Activated T-cell treated with anti-CD3 and anti-CD28 coated beads, Interleukin-2, amount 50 U/mL, for 72 hours (primary cell): ENCODE data around the gene KLF9. TPM values are rescaled to one million over a fixed set of nuclear protein-coding genes. Genes with fewer than 3 reads are reported as not detected.

Experiments
- ATAC-seq, 2 donors: fragments of 150-1000 bp; cut with Tn5 transposase; replicated peaks in 1 of 2; 2 replicates each; pipeline ENCODE4 v1.10.0; 2021; ENCODE audit warnings: moderate library complexity in 2 of 2, mild to moderate bottlenecking in 1 of 2
- DNase-seq, 2 donors: peaks; one replicate each; pipeline ENCODE4 v3.0.0; 2021 to 2022; ENCODE audit warnings: mixed read lengths in 1 of 2
- H3K27ac Mint-ChIP-seq: one replicate; pipeline ENCODE4 v1.8.0; 2022; ENCODE audit warnings: mild to moderate bottlenecking, moderate library complexity, mixed read lengths
- H3K27me3 Mint-ChIP-seq: one replicate; pipeline ENCODE4 v1.8.0; 2022; ENCODE audit warnings: low read depth, mixed read lengths
- H3K36me3 Mint-ChIP-seq, 2 donors: one replicate each; pipeline ENCODE4 v1.8.0; 2022; ENCODE audit warnings: mixed read lengths in 2 of 2, mild to moderate bottlenecking in 1 of 2; ENCODE audit not compliant: insufficient read depth in 2 of 2
- H3K4me1 Mint-ChIP-seq: one replicate; pipeline ENCODE4 v1.8.0; 2022; ENCODE audit warnings: low read depth, mixed read lengths
- H3K4me3 Mint-ChIP-seq, 2 donors: one replicate each; pipeline ENCODE4 v1.8.0; 2022; ENCODE audit warnings: mild to moderate bottlenecking in 2 of 2, mixed read lengths in 2 of 2, moderate library complexity in 2 of 2
- H3K9me3 Mint-ChIP-seq, 2 donors: one replicate each; pipeline ENCODE4 v1.8.0; 2022; ENCODE audit warnings: mixed read lengths in 2 of 2
- total RNA-seq, 2 donors: library from RNA; stranded (reverse); gene quantifications; one replicate each; pipeline ENCODE4 v1.2.3, GENCODE V29; 2022

The KLF9 gene
- total RNA-seq, 2 donors from 2014 or later: 27.5 to 35.4 TPM

DNA sequence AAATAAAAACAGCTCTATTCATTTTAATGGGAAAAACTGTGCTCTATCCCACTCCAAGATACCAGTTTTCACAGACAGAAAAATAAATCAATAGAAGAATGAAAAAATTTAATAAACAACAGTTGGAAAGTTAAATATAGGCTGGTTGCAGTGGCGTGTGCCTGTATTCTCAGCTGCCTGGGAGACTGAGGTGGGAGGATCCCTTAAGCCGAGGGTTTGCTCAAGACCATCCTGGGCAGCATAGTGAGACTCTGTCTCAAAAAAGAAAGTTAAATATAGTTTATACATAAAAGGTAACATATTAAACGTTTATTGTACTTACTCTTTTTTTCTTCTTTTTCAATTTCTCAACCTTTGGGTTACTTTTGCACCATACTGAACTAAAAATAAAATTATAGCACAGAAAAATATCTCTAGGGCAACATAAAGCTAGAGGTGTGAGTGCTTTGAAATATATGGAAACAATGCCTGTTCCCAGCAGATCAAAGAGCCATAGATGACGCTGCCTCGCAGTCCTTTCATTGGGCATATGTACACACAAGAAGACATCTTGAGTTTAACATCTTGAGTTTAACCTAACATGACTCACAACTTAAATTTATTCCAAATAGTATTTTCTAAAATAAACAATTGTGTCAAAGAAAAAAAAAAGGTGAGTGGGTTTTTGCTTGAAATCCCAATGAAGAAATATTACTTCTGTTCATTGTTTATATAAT lies 25.7 kb upstream of the KLF9 start:
- Mint-ChIP-seq H3K36me3 (no peaks in the 10 kb centered on the region), H3K27ac (no peak overlapping the region), H3K27me3 (no peaks in the 10 kb centered on the region), H3K9me3 (no peaks in the 10 kb centered on the region), H3K4me1 (peaks cover 20% of the 10 kb centered on the region), H3K4me3 (no peak overlapping the region)
- DNase-seq (no peak), ATAC-seq (no peak)

DNA sequence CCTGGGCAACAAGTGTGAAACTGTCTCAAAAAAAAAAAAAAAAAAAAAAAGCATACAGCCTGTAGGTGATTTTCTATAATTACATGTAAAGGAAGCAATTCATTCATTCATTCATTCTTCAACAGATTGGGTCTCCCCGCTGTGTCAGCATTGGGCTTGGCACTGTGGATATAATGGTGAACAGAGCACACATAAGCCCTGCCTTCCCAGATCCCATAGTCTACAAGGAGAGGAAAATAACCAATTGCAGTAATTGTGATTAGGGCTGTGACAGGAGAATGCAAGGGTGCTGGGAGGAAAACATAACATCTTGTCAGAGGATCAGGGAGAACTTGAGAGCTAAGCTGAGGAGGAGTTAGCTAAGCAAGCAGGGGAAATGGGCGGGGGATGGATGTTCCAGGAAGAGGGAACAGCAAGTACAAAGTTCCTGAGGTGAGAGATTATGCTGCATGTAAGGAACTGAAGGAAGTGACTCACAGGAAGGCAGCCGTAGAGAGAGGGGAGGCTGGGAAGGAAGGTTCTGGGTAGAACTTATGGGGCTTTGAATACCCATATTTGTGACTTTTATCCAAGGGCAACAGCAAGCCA lies 24.0 kb upstream of the KLF9 start:
- Mint-ChIP-seq H3K36me3 (no peaks in the 10 kb centered on the region), H3K27me3 (no peaks in the 10 kb centered on the region), H3K4me3 (peak overlapping the region in 1 of 2 donors; percentile 15), H3K4me1 (peaks cover 20% of the 10 kb centered on the region), H3K9me3 (no peaks in the 10 kb centered on the region), H3K27ac (no peak overlapping the region)
- DNase-seq (no peak), ATAC-seq (no peak)

- no peak overlapping the region for H3K4me3 Mint-ChIP-seq
- no peak for ATAC-seq
Observed at GRCh38 chr9:70435948-70436347, 21.5 kb upstream of the KLF9 start.

DNA sequence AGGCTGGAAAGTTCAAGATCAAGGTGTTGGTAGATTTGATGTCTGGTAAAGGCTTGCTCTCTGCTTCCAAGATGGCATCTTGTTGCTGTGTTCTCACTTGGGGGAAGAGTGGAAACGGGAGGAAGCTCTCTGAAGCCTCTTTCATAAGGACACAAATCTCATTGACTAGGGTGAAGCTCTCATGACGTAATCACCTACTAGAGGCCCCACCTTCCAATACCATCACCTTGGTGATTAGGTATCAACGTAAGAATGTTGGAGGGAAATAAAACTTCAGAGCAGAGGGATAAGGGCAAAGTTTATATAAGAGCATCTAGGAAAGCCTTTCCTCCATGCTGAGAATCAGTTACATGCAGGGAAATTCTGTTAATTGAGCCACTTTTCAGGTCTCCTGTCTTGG lies 15.4 kb upstream of the KLF9 start:
- no peak overlapping the region for H3K4me3 Mint-ChIP-seq
- no peaks in the 10 kb centered on the region for H3K27me3 Mint-ChIP-seq
- peaks cover 0 to 5% of the 10 kb centered on the region in 2 donors for H3K9me3 Mint-ChIP-seq
- ATAC-seq (no peak), DNase-seq (no peak)
- no peak overlapping the region for H3K27ac Mint-ChIP-seq
- no peaks in the 10 kb centered on the region for H3K4me1 Mint-ChIP-seq
- no peaks in the 10 kb centered on the region for H3K36me3 Mint-ChIP-seq

More at GRCh38 chr9:70435948-70436347, 21.5 kb upstream of the KLF9 start:
- no peaks in the 10 kb centered on the region for H3K36me3 Mint-ChIP-seq
- H3K27me3 Mint-ChIP-seq: no peaks in the 10 kb centered on the region
- no peak overlapping the region for H3K27ac Mint-ChIP-seq
- peaks cover 20% of the 10 kb centered on the region for H3K4me1 Mint-ChIP-seq
- DNase-seq: no peak
- peaks cover 0 to 5% of the 10 kb centered on the region in 2 donors for H3K9me3 Mint-ChIP-seq

GRCh38 chr9:70428781-70429180 lies 14.3 kb upstream of the KLF9 start:
- H3K27ac Mint-ChIP-seq: no peak overlapping the region
- ATAC-seq: no peak

DNA sequence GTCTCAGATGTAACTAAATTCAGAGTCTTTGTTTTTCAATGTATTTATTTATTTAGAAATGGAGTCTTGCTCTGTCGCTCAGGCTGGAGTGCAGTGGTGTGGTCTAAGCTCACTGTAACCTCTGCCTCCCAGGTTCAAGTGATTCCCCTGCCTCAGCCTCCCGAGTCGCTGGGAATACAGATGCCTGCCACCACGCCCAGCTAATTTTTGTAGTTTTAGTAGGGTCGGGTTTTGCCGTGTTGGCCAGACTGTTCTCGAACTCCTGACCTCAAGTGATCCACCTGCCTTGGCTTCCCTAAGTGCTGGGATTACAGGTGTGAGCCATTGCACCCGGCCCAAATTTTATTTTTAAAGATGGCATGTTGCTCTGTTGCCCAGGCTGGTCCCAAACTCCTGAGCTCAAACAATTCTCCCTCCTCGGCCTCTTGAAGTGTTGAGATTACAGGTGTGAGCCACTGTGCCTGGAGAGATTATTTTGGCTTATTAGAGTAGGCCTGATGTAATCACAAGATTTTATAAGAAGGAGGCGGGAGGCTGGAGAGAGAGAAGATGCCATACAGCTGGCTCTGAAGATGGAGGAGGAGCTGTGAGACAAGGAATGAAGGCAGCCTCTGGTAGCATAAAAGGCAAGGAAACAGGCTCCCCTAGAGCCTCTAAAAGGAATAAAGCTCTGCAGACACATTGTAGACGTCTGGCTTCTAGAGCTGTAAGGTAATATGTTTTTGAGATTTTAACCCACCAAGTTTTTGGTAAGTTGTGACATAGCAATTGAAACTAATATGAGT lies 12.9 kb upstream of the KLF9 start:
- H3K9me3 Mint-ChIP-seq: peaks cover 0 to 5% of the 10 kb centered on the region in 2 donors
- DNase-seq (no peak), ATAC-seq (no peak)
- H3K27ac Mint-ChIP-seq: no peak overlapping the region
- no peaks in the 10 kb centered on the region for H3K36me3 Mint-ChIP-seq
- H3K4me3 Mint-ChIP-seq: no peak overlapping the region
- H3K4me1 Mint-ChIP-seq: peaks cover 2% of the 10 kb centered on the region
- no peaks in the 10 kb centered on the region for H3K27me3 Mint-ChIP-seq

More at GRCh38 chr9:70428781-70429180, 14.3 kb upstream of the KLF9 start:
- no peak overlapping the region for H3K4me3 Mint-ChIP-seq
- no peak for DNase-seq
- H3K4me1 Mint-ChIP-seq: no peaks in the 10 kb centered on the region
- H3K36me3 Mint-ChIP-seq: no peaks in the 10 kb centered on the region
- peaks cover 0 to 5% of the 10 kb centered on the region in 2 donors for H3K9me3 Mint-ChIP-seq
- no peaks in the 10 kb centered on the region for H3K27me3 Mint-ChIP-seq

DNA sequence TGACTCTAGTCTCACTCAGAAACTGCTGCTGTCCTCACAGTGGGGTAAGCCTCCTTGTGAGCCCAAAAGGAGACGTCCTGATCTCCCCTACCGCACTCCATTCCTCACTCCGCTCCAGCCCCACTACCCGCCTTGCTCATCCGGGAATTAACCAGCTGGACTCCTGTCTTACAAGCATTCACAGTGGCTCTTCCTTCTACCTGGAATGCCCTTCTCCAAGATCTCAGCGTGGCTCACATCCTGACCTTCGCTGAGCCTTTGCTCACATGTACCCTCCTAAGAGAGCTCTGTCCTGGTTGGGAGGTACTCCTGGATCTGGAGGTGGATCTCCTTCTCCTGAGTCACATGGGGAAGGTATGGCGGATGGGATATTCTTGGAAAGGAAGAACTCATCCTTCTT lies 10.7 kb upstream of the KLF9 start:
- Mint-ChIP-seq H3K4me3 (no peak overlapping the region), H3K27me3 (no peaks in the 10 kb centered on the region), H3K9me3 (no peaks in the 10 kb centered on the region), H3K36me3 (no peaks in the 10 kb centered on the region), H3K4me1 (peaks cover 24% of the 10 kb centered on the region), H3K27ac (no peak overlapping the region)
- ATAC-seq (no peak), DNase-seq (no peak)

- peak overlapping the region; percentile 1 to 96 for H3K4me3 Mint-ChIP-seq
- DNase-seq (no peak), ATAC-seq (no peak)
- no peak overlapping the region for H3K27ac Mint-ChIP-seq
- peaks cover 0 to 1% of the 10 kb centered on the region in 2 donors for H3K36me3 Mint-ChIP-seq
- H3K27me3 Mint-ChIP-seq: no peaks in the 10 kb centered on the region
- H3K4me1 Mint-ChIP-seq: peaks cover 31% of the 10 kb centered on the region
- H3K9me3 Mint-ChIP-seq: no peaks in the 10 kb centered on the region
Observed at GRCh38 chr9:70422371-70423043, 8.1 kb upstream of the KLF9 start.

GRCh38 chr9:70421272-70422180 lies 7.1 kb upstream of the KLF9 start:
- Mint-ChIP-seq H3K36me3 (peaks cover 0 to 1% of the 10 kb centered on the region in 2 donors), H3K4me1 (peaks cover 33% of the 10 kb centered on the region), H3K9me3 (no peaks in the 10 kb centered on the region), H3K27ac (peak overlapping the region; percentile 84), H3K27me3 (no peaks in the 10 kb centered on the region), H3K4me3 (peak overlapping the region; percentile 91 to 96)
- ATAC-seq: no peak
- DNase-seq: peak in 1 of 2 donors; percentile 36

GRCh38 chr9:70420441-70421271 lies 6.2 kb upstream of the KLF9 start:
- H3K4me1 Mint-ChIP-seq: peaks cover 37% of the 10 kb centered on the region
- H3K27ac Mint-ChIP-seq: peak overlapping the region; percentile 84
- peak; percentile 63 to 72 for DNase-seq
- peak overlapping the region; percentile 91 to 96 for H3K4me3 Mint-ChIP-seq
- no peaks in the 10 kb centered on the region for H3K27me3 Mint-ChIP-seq
- ATAC-seq: peak; percentile 20 to 23
- peaks cover 0 to 1% of the 10 kb centered on the region in 2 donors for H3K36me3 Mint-ChIP-seq
- no peaks in the 10 kb centered on the region for H3K9me3 Mint-ChIP-seq

DNA sequence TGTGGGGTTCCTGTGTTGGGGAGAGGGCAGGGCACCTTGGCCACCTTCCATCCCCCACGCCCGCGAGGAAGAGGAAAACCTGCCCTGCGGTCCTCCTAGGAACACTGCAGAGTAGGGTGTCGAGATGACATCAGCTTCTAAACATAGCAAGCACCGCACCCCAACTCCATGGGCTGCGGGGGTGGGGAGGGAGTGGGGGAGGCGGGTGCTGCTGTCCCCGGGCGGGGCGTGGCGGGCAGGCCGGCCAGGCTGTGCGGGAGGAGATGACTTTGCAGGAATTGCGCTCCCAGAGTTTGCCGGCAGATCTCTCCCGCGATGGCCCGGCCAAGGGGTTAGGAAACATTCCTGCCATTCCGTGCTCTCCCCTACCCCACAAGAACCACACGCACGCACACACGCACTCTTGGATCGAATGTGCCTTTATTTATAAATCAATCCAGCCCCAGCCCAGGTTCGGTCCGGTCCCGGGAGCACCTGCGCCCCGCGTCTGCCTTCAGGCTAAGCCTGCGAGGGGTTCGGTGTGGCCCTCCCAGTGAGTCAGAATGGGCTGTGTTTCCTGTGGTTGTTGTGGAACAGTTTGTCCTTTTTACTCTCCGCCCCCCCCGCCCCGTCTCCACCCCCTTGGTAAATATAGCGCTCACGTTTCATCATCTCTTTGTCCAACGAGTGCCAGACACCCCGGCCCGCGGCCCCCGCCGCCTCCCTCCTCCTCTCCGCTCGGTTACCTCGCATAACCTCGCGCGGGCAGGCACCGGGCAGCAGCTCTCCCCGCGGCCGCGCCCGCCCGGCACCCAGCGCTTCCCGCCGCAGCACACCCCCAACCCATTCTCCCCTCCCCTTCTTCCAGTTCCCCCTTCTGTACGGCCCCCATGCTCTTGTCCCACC lies 5.3 kb upstream of the KLF9 start:
- Mint-ChIP-seq H3K4me3 (peak overlapping the region; percentile 91 to 96), H3K4me1 (peaks cover 42% of the 10 kb centered on the region), H3K27ac (peak overlapping the region; percentile 97), H3K36me3 (peaks cover 0 to 1% of the 10 kb centered on the region in 2 donors), H3K9me3 (no peaks in the 10 kb centered on the region), H3K27me3 (no peaks in the 10 kb centered on the region)
- DNase-seq (peak; percentile 84 to 90), ATAC-seq (peak; percentile 67 to 72)
